ENCODE measurements around the gene TBX2.

Gene TBX2

DNA sequence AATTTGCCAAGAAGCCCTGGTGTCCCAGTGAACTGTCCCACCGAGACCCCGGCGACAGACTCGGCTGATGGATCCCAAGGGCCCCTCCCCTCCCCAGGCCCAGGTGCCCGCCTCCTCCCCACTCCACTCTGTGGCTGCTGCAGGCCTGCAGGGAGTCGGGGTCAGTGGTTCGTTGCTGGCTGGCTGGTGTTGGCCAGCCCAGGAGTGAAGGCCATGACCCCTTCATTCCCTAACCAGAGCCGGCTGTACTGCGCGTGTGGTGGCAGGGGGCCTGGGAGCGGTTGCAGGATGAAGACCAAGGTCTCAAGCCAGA lies 9.2 kb upstream of the TBX2 start:
- H3K4me3 ChIP-seq (ENCODE audit: low read length), result no peak overlapping the region
- TF ChIP-seq, protein P1, sequence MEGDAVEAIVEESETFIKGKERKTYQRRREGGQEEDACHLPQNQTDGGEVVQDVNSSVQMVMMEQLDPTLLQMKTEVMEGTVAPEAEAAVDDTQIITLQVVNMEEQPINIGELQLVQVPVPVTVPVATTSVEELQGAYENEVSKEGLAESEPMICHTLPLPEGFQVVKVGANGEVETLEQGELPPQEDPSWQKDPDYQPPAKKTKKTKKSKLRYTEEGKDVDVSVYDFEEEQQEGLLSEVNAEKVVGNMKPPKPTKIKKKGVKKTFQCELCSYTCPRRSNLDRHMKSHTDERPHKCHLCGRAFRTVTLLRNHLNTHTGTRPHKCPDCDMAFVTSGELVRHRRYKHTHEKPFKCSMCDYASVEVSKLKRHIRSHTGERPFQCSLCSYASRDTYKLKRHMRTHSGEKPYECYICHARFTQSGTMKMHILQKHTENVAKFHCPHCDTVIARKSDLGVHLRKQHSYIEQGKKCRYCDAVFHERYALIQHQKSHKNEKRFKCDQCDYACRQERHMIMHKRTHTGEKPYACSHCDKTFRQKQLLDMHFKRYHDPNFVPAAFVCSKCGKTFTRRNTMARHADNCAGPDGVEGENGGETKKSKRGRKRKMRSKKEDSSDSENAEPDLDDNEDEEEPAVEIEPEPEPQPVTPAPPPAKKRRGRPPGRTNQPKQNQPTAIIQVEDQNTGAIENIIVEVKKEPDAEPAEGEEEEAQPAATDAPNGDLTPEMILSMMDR (conservative IDR thresholded peaks at IDR 0.05; ENCODE audit: low read depth, low read length), result no peak
- no peak for DNase-seq (ENCODE audit: low read depth)

DNA sequence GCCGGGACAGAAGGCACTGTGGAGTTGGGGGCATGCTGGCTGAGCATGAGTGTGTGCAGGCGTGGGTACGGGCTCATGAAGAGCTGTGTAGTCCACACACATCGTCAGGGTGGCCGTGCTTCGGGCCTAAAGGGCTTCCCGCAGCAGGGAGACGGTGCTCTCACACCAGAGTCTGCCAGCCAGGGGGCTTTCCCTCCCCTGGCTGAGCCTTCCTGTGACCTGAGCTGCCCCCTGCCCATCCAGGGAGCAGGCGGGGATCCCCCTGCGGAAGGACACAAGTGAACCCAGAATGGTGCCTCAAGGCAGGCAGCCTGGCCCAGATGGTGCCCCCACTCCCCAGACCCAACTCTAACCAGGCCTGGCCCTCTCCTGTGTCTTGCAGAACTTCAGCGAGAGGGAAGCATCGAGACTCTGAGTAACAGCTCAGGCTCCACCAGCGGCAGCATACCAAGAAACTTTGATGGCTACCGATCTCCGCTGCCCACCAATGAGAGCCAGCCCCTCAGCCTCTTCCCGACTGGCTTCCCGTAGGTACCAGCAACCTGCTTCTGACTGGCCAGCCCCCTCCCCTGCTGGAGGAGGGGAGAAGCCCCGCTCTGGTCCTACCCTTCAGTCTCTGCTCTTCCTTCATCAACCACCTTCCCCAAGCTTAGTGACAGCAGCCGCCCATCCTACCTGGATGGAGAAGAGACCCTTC lies 7.9 kb upstream of the TBX2 start:
- no peak for DNase-seq (ENCODE audit: low read depth)
- no peak overlapping the region for H3K4me3 ChIP-seq (ENCODE audit: low read length)
- TF ChIP-seq, protein P1 (conservative IDR thresholded peaks at IDR 0.05; ENCODE audit: low read depth, low read length), result no peak

DNA sequence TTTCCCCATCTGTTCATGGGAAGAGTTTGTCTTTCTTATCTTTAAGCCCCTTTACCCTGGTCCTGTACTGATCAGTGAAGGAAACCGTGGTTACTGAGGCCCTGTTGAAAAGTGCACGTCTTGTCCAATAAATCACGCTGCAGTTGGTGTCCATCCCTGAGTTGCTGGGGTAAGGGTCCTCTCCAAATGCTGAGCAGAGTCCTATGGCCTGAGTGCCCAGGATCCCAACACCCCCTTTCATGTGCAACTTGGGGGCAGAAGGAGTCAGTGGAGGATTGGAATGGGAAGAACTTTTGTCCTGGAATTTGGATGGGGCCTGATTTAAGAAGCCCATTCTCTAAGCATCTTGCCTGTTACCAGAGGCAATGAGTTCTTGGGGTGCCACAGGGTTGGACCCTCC lies 7.0 kb upstream of the TBX2 start:
- no peak for DNase-seq (ENCODE audit: low read depth)
- TF ChIP-seq, protein P1 (conservative IDR thresholded peaks at IDR 0.05; ENCODE audit: low read depth, low read length), result no peak

DNA sequence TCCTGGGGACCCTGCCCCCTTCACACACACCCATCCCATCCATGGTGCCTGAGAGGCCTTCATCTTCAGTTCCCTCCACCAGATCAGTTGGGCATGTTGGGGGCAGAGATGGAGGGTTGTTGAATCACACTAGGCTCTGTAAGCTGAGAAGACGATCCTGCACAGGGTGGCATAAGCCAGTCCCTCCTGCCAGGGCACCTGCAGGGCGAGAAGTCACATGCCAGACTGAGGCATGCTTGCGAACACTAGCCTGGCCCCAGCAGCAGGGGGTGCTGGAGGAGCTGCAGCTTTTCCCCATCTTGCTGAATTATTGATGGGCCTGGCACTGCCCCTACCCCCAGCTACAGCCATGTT lies 6.1 kb upstream of the TBX2 start:
- TF ChIP-seq, protein P1 (conservative IDR thresholded peaks at IDR 0.05; ENCODE audit: low read depth, low read length), result peak; percentile 38
- DNase-seq (ENCODE audit: low read depth), result no peak
- H3K4me3 ChIP-seq (ENCODE audit: low read length), result no peak overlapping the region

More for the DNA sequence above, 7.0 kb upstream of the TBX2 start:
- H3K4me3 ChIP-seq (ENCODE audit: low read length), result no peak overlapping the region

DNA sequence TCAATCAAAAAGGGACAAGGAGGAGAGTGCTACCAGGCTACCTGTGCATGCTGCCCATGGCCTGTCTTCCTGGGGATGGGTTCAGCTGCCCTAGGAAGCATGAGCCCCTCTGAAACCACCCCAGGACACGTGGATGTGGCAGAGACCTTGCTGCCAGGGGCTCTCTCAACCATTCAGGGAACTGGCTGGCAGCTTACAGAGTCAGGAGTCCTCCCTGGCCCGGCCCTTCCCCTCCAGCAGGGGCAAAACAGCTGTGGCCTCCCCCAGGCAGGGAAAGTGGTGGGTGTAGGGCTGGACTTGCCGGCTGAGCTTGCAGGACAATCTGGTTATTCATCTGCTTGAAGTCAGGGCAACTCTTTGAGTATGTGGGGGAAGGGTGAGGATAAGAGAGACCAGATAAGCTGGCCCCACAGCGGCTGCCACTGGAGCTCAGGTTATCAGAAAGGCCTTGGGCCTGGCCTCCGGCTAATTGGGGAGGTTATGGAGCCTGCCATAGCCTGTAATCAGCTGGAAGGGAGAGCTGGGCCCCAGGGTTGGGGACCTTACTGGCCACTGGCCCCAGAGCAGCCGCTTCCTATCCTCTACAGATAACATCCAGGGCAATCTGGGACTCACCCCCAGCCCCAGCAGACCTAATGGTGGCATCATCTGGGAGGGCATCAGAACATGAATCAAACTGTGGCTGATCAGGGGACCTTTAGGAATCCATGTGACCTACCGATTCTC lies 5.6 kb upstream of the TBX2 start:
- no peak for DNase-seq (ENCODE audit: low read depth)
- TF ChIP-seq, protein P1 (conservative IDR thresholded peaks at IDR 0.05; ENCODE audit: low read depth, low read length), result no peak
- H3K4me3 ChIP-seq (ENCODE audit: low read length), result no peak overlapping the region

DNA sequence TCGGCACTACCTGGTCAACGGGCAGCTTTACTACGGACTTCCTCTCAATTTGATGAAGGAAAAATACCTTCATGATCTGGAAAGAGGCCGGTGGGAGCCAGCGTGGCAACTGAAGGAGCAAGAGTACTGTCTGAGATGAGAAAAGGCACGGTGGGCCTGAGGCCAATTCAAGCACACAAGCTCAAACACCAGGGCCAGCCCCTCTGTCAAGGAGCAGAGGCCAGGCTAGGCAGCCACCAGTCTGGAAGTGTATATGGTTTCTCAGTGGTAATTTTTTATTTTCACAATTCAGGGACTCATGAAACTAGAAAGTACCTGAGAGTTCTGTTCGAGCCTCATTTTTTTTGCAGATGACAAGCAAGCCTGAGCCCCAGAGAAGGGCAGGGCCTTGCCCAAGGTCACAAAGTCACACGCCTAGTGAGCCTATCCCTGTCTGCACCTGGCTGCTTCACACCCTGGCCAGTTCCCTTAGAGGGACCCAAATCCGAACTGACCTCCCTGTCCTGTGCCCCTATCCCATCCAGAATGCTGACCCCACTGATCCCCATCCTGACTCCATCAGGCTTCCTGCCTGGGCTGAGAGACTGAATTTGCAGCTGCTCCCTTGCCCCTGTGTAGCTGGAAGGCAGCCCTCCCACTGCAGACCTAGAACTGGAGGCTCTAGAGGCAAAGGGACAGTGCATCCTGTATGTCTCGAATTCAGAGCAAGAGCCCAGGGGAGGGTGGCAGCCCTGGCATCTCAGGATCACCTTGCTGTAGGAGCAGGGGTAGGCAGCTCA lies 4.8 kb upstream of the TBX2 start:
- no peak for DNase-seq (ENCODE audit: low read depth)
- no peak overlapping the region for H3K4me3 ChIP-seq (ENCODE audit: low read length)
- TF ChIP-seq, protein P1 (conservative IDR thresholded peaks at IDR 0.05; ENCODE audit: low read depth, low read length), result no peak
